Ishikawa (cell line): ENCODE results near the gene DNAJB1.

Experiments used
- CEBPB ChIP-seq: IDR thresholded peaks from 2 replicates; pipeline ENCODE4 v1.6.1; 2012
- EP300 ChIP-seq: IDR thresholded peaks from 2 replicates; pipeline ENCODE4 v1.6.1; 2012; ENCODE audit warnings: borderline replicate concordance
- MAX ChIP-seq: IDR thresholded peaks from 2 replicates; pipeline ENCODE4 v1.6.1; 2012
- NFIC ChIP-seq: IDR thresholded peaks from 2 replicates; pipeline ENCODE4 v1.6.1; 2012
- RAD21 ChIP-seq: IDR thresholded peaks from 2 replicates; pipeline ENCODE4 v1.6.1; 2012; ENCODE audit warnings: low read depth
- TAF1 ChIP-seq: IDR thresholded peaks from 2 replicates; pipeline ENCODE4 v1.6.1; 2012; ENCODE audit warnings: low read depth, mild to moderate bottlenecking
- YY1 ChIP-seq: IDR thresholded peaks from 2 replicates; pipeline ENCODE4 v1.6.1; 2012; ENCODE audit warnings: low read depth
- TF ChIP-seq, protein P1 (sequence below): IDR thresholded peaks from 2 replicates; pipeline ENCODE4 v1.6.1; 2012; ENCODE audit warnings: low read depth, mild to moderate bottlenecking

- no peak for TF ChIP-seq TAF1
- no peak for TF ChIP-seq RAD21
- TF ChIP-seq NFIC = no peak
- TF ChIP-seq, protein P1, sequence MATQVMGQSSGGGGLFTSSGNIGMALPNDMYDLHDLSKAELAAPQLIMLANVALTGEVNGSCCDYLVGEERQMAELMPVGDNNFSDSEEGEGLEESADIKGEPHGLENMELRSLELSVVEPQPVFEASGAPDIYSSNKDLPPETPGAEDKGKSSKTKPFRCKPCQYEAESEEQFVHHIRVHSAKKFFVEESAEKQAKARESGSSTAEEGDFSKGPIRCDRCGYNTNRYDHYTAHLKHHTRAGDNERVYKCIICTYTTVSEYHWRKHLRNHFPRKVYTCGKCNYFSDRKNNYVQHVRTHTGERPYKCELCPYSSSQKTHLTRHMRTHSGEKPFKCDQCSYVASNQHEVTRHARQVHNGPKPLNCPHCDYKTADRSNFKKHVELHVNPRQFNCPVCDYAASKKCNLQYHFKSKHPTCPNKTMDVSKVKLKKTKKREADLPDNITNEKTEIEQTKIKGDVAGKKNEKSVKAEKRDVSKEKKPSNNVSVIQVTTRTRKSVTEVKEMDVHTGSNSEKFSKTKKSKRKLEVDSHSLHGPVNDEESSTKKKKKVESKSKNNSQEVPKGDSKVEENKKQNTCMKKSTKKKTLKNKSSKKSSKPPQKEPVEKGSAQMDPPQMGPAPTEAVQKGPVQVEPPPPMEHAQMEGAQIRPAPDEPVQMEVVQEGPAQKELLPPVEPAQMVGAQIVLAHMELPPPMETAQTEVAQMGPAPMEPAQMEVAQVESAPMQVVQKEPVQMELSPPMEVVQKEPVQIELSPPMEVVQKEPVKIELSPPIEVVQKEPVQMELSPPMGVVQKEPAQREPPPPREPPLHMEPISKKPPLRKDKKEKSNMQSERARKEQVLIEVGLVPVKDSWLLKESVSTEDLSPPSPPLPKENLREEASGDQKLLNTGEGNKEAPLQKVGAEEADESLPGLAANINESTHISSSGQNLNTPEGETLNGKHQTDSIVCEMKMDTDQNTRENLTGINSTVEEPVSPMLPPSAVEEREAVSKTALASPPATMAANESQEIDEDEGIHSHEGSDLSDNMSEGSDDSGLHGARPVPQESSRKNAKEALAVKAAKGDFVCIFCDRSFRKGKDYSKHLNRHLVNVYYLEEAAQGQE = no peak
- TF ChIP-seq MAX = no peak
- TF ChIP-seq CEBPB = peak; percentile 42; the same call in 1 of the 2 replicates
- no peak for TF ChIP-seq EP300
- no peak for TF ChIP-seq YY1
These were observed 10.4 kb upstream of the DNAJB1 start for GRCh38 chr19:14528419-14529253.
